Natural killer cell (primary cell): ENCODE measurements around the gene SKI. TPM values are rescaled to one million over a fixed set of nuclear protein-coding genes. Genes with fewer than 3 reads are reported as not detected.

Experiments
- ATAC-seq, 3 donors: fragments of 150-1000 bp in 2 of 3; fragments of 200-7000 bp in 1 of 3; cut with Tn5 transposase; 1 replicate in 1 of 3; 2 replicates in 2 of 3; pipeline ENCODE4 v1.10.0; 2021; ENCODE audit warnings: mild to moderate bottlenecking in 2 of 3, moderate library complexity in 2 of 3
- DNase-seq, 2 donors: peaks; one replicate each; pipeline versions ENCODE4 v3.0.0 to v3.0.0-alpha.2; 2013 to 2021; ENCODE audit warnings: mixed read lengths in 1 of 2
- H3K27ac ChIP-seq: one replicate; pipeline ENCODE4 v1.5.1; 2013; ENCODE audit warnings: mild to moderate bottlenecking, low read length
- H3K27me3 ChIP-seq: one replicate; pipeline ENCODE4 v1.6.1; 2013; ENCODE audit warnings: low read length; ENCODE audit not compliant: control insufficient read depth, insufficient read depth
- H3K36me3 ChIP-seq: one replicate; pipeline ENCODE4 v1.6.1; 2013; ENCODE audit warnings: low read length; ENCODE audit not compliant: control insufficient read depth, insufficient read depth
- H3K4me1 ChIP-seq: one replicate; pipeline ENCODE4 v1.6.1; 2013; ENCODE audit warnings: low read length; ENCODE audit not compliant: control insufficient read depth, insufficient read depth
- H3K4me3 ChIP-seq: one replicate; pipeline ENCODE4 v1.5.1; 2013; ENCODE audit warnings: low read length
- H3K9me3 ChIP-seq: one replicate; pipeline ENCODE4 v1.6.1; 2013; ENCODE audit warnings: low read length; ENCODE audit not compliant: control insufficient read depth, insufficient read depth
- H3K27ac Mint-ChIP-seq, 2 donors: one replicate each; pipeline ENCODE4 v1.8.0; 2022; ENCODE audit warnings: mild to moderate bottlenecking in 2 of 2, mixed read lengths in 2 of 2, moderate library complexity in 1 of 2
- H3K27me3 Mint-ChIP-seq, 2 donors: one replicate each; pipeline ENCODE4 v1.8.0; 2022; ENCODE audit warnings: low read depth in 2 of 2, mixed read lengths in 2 of 2
- H3K36me3 Mint-ChIP-seq: one replicate; pipeline ENCODE4 v1.8.0; 2022; ENCODE audit warnings: mixed read lengths
- H3K4me1 Mint-ChIP-seq, 2 donors: one replicate each; pipeline ENCODE4 v1.8.0; 2022; ENCODE audit warnings: mixed read lengths in 2 of 2
- H3K4me3 Mint-ChIP-seq: one replicate; pipeline ENCODE4 v1.8.0; 2022; ENCODE audit warnings: mild to moderate bottlenecking, moderate library complexity, mixed read lengths
- H3K9me3 Mint-ChIP-seq, 2 donors: one replicate each; pipeline ENCODE4 v1.8.0; 2022; ENCODE audit warnings: mixed read lengths in 2 of 2
- WGBS: methylation state at CpG from one replicate; pipeline ENCODE4 v1.1.7; 2013; ENCODE audit warnings: missing lambda C conversion rate; ENCODE audit not compliant: insufficient coverage; 5-methylcytosine and 5-hydroxymethylcytosine counted together
- intact Hi-C: fragments of 100-400 bp; cut with micrococcal nuclease; formaldehyde crosslinking; loops from one replicate; pipeline ENCODE4 v1.14.2; 2022
- total RNA-seq, 4 donors: library from RNA; stranded (reverse); fragments of 120-200 nt in 1 of 4; gene quantifications; one replicate each; pipeline versions ENCODE4 v1.2.3 to v1.2.4, GENCODE V29; 2013 to 2022
- TF ChIP-seq, protein P1 (sequence below): fragments of 200-600 bp; IDR thresholded peaks from one replicate; pipeline ENCODE4 v1.8.0; 2022; ENCODE audit warnings: antibody characterized with exemption

Gene SKI
- 100 to 1,000 TPM in 2 of 3 donors, 10 to 100 TPM in 1; 96.9 to 145 (median 140) TPM for total RNA-seq
- total RNA-seq (2013): 12.7 TPM

- Histone ChIP-seq H3K27ac (peak within 1 kb of the TSS; percentile 85), H3K9me3 (no peaks in the 10 kb centered on the region), H3K36me3 (no peaks in the 10 kb centered on the region), H3K4me3 (peak within 1 kb of the TSS; percentile 58), H3K4me1 (peaks cover 53% of the 10 kb centered on the region), H3K27me3 (no peaks in the 10 kb centered on the region)
- H3K4me1 Mint-ChIP-seq: peaks cover 28 to 51% of the 10 kb centered on the region in 2 donors
- TF ChIP-seq, protein P1, sequence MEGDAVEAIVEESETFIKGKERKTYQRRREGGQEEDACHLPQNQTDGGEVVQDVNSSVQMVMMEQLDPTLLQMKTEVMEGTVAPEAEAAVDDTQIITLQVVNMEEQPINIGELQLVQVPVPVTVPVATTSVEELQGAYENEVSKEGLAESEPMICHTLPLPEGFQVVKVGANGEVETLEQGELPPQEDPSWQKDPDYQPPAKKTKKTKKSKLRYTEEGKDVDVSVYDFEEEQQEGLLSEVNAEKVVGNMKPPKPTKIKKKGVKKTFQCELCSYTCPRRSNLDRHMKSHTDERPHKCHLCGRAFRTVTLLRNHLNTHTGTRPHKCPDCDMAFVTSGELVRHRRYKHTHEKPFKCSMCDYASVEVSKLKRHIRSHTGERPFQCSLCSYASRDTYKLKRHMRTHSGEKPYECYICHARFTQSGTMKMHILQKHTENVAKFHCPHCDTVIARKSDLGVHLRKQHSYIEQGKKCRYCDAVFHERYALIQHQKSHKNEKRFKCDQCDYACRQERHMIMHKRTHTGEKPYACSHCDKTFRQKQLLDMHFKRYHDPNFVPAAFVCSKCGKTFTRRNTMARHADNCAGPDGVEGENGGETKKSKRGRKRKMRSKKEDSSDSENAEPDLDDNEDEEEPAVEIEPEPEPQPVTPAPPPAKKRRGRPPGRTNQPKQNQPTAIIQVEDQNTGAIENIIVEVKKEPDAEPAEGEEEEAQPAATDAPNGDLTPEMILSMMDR: no peak
- DNase-seq: no peak
- peak within 1 kb of the TSS; percentile 85 to 97 for H3K27ac Mint-ChIP-seq
- intact Hi-C loops: no loop called here
- peaks cover 0 to 2% of the 10 kb centered on the region in 2 donors for H3K27me3 Mint-ChIP-seq
- H3K36me3 Mint-ChIP-seq: no peaks in the 10 kb centered on the region
- H3K9me3 Mint-ChIP-seq: no peaks in the 10 kb centered on the region
- H3K4me3 Mint-ChIP-seq: peak within 1 kb of the TSS; percentile 93
- ATAC-seq: no peak
- under 1% methylated on average over 100 of the region's 100 CpGs for WGBS
These were observed at the start of gene SKI for GRCh38 chr1:2228157-2228594. TSS of gene SKI (plus strand) at chr1:2228319. CDS start at chr1:2228767, 448 bp downstream.

GRCh38 chr1:2178875-2179274, 49.2 kb upstream of the SKI start:
- no peak overlapping the region for H3K4me3 Mint-ChIP-seq
- ATAC-seq (no peak), DNase-seq (no peak)
- no peaks in the 10 kb centered on the region for H3K27me3 Mint-ChIP-seq
- H3K27ac Mint-ChIP-seq: no peak overlapping the region
- no peaks in the 10 kb centered on the region for H3K9me3 ChIP-seq
- no peaks in the 10 kb centered on the region for H3K9me3 Mint-ChIP-seq
- TF ChIP-seq, protein P1: no peak
- no peak overlapping the region for H3K4me3 ChIP-seq
- no peak overlapping the region for H3K27ac ChIP-seq
- 94% methylated on average over 16 of the region's 16 CpGs for WGBS
- H3K27me3 ChIP-seq: no peaks in the 10 kb centered on the region
- no peaks in the 10 kb centered on the region for H3K36me3 Mint-ChIP-seq
- H3K4me1 ChIP-seq: peaks cover 7% of the 10 kb centered on the region
- H3K4me1 Mint-ChIP-seq: peaks cover 0 to 3% of the 10 kb centered on the region in 2 donors
- H3K36me3 ChIP-seq: peaks cover 4% of the 10 kb centered on the region
- intact Hi-C loops: no loop called here

- Histone ChIP-seq H3K27ac (no peak overlapping the region), H3K4me1 (peaks cover 1% of the 10 kb centered on the region), H3K27me3 (no peaks in the 10 kb centered on the region), H3K36me3 (peaks cover 4% of the 10 kb centered on the region), H3K9me3 (no peaks in the 10 kb centered on the region), H3K4me3 (no peak overlapping the region)
- TF ChIP-seq, protein P1: no peak
- Mint-ChIP-seq H3K9me3 (no peaks in the 10 kb centered on the region), H3K27me3 (no peaks in the 10 kb centered on the region), H3K36me3 (no peaks in the 10 kb centered on the region), H3K27ac (no peak overlapping the region), H3K4me1 (peaks cover 0 to 3% of the 10 kb centered on the region in 2 donors), H3K4me3 (no peak overlapping the region)
- DNase-seq (no peak), ATAC-seq (no peak)
- WGBS: 87% methylated on average over 28 of the region's 28 CpGs
- intact Hi-C loops: no loop called here
These were observed 48.7 kb upstream of the SKI start for GRCh38 chr1:2179283-2180013.
